Natural killer cell (primary cell): ENCODE results near the gene RFC5. TPM values are rescaled to one million over a fixed set of nuclear protein-coding genes. Genes with fewer than 3 reads are reported as not detected.

Experiments
- ATAC-seq, 3 donors: fragments of 150-1000 bp in 2 of 3; fragments of 200-7000 bp in 1 of 3; cut with Tn5 transposase; 1 replicate in 1 of 3; 2 replicates in 2 of 3; pipeline ENCODE4 v1.10.0; 2021; ENCODE audit warnings: mild to moderate bottlenecking in 2 of 3, moderate library complexity in 2 of 3
- DNase-seq, 2 donors: peaks; one replicate each; pipeline versions ENCODE4 v3.0.0 to v3.0.0-alpha.2; 2013 to 2021; ENCODE audit warnings: mixed read lengths in 1 of 2
- H3K27ac ChIP-seq: one replicate; pipeline ENCODE4 v1.5.1; 2013; ENCODE audit warnings: mild to moderate bottlenecking, low read length
- H3K27me3 ChIP-seq: one replicate; pipeline ENCODE4 v1.6.1; 2013; ENCODE audit warnings: low read length; ENCODE audit not compliant: control insufficient read depth, insufficient read depth
- H3K36me3 ChIP-seq: one replicate; pipeline ENCODE4 v1.6.1; 2013; ENCODE audit warnings: low read length; ENCODE audit not compliant: control insufficient read depth, insufficient read depth
- H3K4me1 ChIP-seq: one replicate; pipeline ENCODE4 v1.6.1; 2013; ENCODE audit warnings: low read length; ENCODE audit not compliant: control insufficient read depth, insufficient read depth
- H3K4me3 ChIP-seq: one replicate; pipeline ENCODE4 v1.5.1; 2013; ENCODE audit warnings: low read length
- H3K9me3 ChIP-seq: one replicate; pipeline ENCODE4 v1.6.1; 2013; ENCODE audit warnings: low read length; ENCODE audit not compliant: control insufficient read depth, insufficient read depth
- H3K27ac Mint-ChIP-seq, 2 donors: one replicate each; pipeline ENCODE4 v1.8.0; 2022; ENCODE audit warnings: mild to moderate bottlenecking in 2 of 2, mixed read lengths in 2 of 2, moderate library complexity in 1 of 2
- H3K27me3 Mint-ChIP-seq, 2 donors: one replicate each; pipeline ENCODE4 v1.8.0; 2022; ENCODE audit warnings: low read depth in 2 of 2, mixed read lengths in 2 of 2
- H3K36me3 Mint-ChIP-seq: one replicate; pipeline ENCODE4 v1.8.0; 2022; ENCODE audit warnings: mixed read lengths
- H3K4me1 Mint-ChIP-seq, 2 donors: one replicate each; pipeline ENCODE4 v1.8.0; 2022; ENCODE audit warnings: mixed read lengths in 2 of 2
- H3K4me3 Mint-ChIP-seq: one replicate; pipeline ENCODE4 v1.8.0; 2022; ENCODE audit warnings: mild to moderate bottlenecking, moderate library complexity, mixed read lengths
- H3K9me3 Mint-ChIP-seq, 2 donors: one replicate each; pipeline ENCODE4 v1.8.0; 2022; ENCODE audit warnings: mixed read lengths in 2 of 2
- WGBS: methylation state at CpG from one replicate; pipeline ENCODE4 v1.1.7; 2013; ENCODE audit warnings: missing lambda C conversion rate; ENCODE audit not compliant: insufficient coverage; 5-methylcytosine and 5-hydroxymethylcytosine counted together
- intact Hi-C: fragments of 100-400 bp; cut with micrococcal nuclease; formaldehyde crosslinking; loops from one replicate; pipeline ENCODE4 v1.14.2; 2022
- total RNA-seq, 4 donors: library from RNA; stranded (reverse); fragments of 120-200 nt in 1 of 4; gene quantifications; one replicate each; pipeline versions ENCODE4 v1.2.3 to v1.2.4, GENCODE V29; 2013 to 2022
- TF ChIP-seq, protein P1 (sequence below): fragments of 200-600 bp; IDR thresholded peaks from one replicate; pipeline ENCODE4 v1.8.0; 2022; ENCODE audit warnings: antibody characterized with exemption

The RFC5 gene
- total RNA-seq, 3 donors from 2014 or later (not counting 1 experiment from before 2014, with no cell fraction given): 11.9 to 19.6 (median 15.8) TPM

DNA sequence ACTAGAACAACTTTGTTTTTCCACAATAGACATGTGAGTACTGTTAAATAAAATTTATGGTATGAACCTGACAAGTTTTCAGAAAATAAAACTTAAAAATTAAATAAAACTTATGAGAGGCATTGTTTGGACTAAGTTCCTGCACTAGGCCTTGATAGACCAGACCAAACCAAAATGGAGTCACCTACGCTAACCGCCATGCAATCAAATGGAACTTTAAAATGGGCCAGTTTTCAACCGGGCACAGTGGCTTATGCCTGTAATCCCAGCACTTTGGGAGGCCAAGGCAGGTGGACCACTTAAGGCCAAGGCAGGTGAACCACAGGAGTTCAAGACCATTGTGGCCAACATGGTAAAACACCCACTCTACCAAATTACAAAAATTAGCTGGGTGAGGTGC is 5.1 kb upstream of the RFC5 start:
- ATAC-seq (no peak), DNase-seq (no peak)
- no peak overlapping the region for H3K27ac ChIP-seq
- Mint-ChIP-seq H3K9me3 (no peaks in the 10 kb centered on the region), H3K36me3 (no peaks in the 10 kb centered on the region), H3K27me3 (peaks cover 0 to 9% of the 10 kb centered on the region in 2 donors), H3K4me1 (peaks cover 2 to 7% of the 10 kb centered on the region in 2 donors), H3K27ac (no peak overlapping the region), H3K4me3 (no peak overlapping the region)
- no peaks in the 10 kb centered on the region for H3K27me3 ChIP-seq
- WGBS: 99% methylated on average over 3 of the region's 3 CpGs
- H3K4me1 ChIP-seq: peaks cover 4% of the 10 kb centered on the region
- no peaks in the 10 kb centered on the region for H3K9me3 ChIP-seq
- TF ChIP-seq, protein P1, sequence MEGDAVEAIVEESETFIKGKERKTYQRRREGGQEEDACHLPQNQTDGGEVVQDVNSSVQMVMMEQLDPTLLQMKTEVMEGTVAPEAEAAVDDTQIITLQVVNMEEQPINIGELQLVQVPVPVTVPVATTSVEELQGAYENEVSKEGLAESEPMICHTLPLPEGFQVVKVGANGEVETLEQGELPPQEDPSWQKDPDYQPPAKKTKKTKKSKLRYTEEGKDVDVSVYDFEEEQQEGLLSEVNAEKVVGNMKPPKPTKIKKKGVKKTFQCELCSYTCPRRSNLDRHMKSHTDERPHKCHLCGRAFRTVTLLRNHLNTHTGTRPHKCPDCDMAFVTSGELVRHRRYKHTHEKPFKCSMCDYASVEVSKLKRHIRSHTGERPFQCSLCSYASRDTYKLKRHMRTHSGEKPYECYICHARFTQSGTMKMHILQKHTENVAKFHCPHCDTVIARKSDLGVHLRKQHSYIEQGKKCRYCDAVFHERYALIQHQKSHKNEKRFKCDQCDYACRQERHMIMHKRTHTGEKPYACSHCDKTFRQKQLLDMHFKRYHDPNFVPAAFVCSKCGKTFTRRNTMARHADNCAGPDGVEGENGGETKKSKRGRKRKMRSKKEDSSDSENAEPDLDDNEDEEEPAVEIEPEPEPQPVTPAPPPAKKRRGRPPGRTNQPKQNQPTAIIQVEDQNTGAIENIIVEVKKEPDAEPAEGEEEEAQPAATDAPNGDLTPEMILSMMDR: no peak
- H3K4me3 ChIP-seq: no peak overlapping the region
- intact Hi-C loops: no loop called here
- H3K36me3 ChIP-seq: no peaks in the 10 kb centered on the region

DNA sequence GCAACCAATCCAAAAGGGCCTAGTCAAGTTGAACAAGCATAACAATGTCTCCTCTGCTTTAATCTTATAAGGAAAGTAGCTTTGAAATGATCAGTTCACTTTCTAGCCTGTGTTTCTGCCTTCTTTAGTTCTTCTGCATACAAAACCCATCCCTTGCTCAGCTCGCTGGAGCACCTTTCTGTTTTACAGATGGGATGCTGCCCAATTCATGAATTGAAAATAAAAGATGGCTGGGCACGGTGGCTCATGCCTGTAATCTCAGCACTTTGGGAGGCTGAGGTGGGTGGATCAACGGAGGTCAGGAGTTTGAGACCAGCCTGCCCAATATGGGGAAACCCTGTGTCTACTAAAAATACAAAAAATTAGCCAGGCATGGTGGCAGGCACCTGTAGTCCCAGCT is 4.5 kb upstream of the RFC5 start:
- H3K27ac Mint-ChIP-seq: no peak overlapping the region
- H3K4me1 Mint-ChIP-seq: peaks cover 6 to 11% of the 10 kb centered on the region in 2 donors
- Histone ChIP-seq H3K27ac (no peak overlapping the region), H3K27me3 (no peaks in the 10 kb centered on the region), H3K4me3 (no peak overlapping the region), H3K9me3 (no peaks in the 10 kb centered on the region), H3K36me3 (no peaks in the 10 kb centered on the region), H3K4me1 (peaks cover 6% of the 10 kb centered on the region)
- H3K27me3 Mint-ChIP-seq: peaks cover 0 to 10% of the 10 kb centered on the region in 2 donors
- ATAC-seq (no peak), DNase-seq (no peak)
- TF ChIP-seq, protein P1: no peak
- intact Hi-C loops: no loop called here
- WGBS: 93% methylated on average over 3 of the region's 3 CpGs
- H3K36me3 Mint-ChIP-seq: no peaks in the 10 kb centered on the region
- no peak overlapping the region for H3K4me3 Mint-ChIP-seq
- no peaks in the 10 kb centered on the region for H3K9me3 Mint-ChIP-seq

DNA sequence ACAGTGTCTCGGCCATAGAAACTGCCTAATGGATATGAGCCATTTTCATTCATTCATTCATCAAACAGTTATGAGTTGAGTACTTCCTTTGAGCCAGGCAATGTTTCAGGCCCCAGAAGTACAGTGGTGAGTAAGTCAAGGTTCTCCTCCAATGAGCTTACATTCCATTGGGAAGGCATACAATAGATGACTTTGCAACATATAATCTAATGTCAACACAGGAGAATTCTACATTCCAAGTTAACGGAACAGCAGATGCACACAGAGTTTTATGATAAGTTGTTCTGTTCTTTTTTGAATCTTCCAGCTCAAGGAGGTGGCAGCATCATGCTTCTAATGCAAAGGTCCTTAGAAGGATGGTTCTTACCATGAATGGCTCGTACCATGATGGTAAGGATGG is 3.2 kb upstream of the RFC5 start:
- TF ChIP-seq, protein P1: no peak
- H3K9me3 ChIP-seq: no peaks in the 10 kb centered on the region
- Mint-ChIP-seq H3K4me3 (no peak overlapping the region), H3K4me1 (peaks cover 19 to 21% of the 10 kb centered on the region in 2 donors), H3K9me3 (no peaks in the 10 kb centered on the region), H3K36me3 (no peaks in the 10 kb centered on the region), H3K27ac (no peak overlapping the region), H3K27me3 (peaks cover 0 to 10% of the 10 kb centered on the region in 2 donors)
- DNase-seq (no peak), ATAC-seq (no peak)
- no peaks in the 10 kb centered on the region for H3K27me3 ChIP-seq
- H3K4me3 ChIP-seq: no peak overlapping the region
- peaks cover 14% of the 10 kb centered on the region for H3K4me1 ChIP-seq
- no peaks in the 10 kb centered on the region for H3K36me3 ChIP-seq
- intact Hi-C loops: no loop called here
- no peak overlapping the region for H3K27ac ChIP-seq
- 90% methylated on average over 3 of the region's 3 CpGs for WGBS

DNA sequence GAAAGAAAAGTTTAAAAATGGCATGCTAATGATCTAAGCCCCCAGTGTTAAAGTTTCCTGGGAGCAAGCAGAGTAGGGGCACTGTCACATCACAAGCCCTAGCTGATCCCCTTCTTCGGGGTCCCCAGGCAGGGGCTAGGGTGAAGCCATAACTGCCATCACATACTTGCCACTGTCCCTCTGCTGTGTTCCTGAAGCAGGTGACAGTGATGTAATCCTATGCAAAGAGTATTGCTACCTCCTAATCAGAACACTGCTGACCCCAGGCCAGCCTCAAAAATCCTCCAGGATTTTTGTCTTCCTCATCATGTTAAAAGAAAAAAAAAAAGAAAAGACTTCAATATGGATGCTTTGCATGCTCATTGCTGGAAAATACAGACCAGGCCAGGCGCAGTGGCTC is 1.2 kb upstream of the RFC5 start:
- Mint-ChIP-seq H3K27ac (peak overlapping the region in 1 of 2 donors; percentile 51), H3K4me1 (peaks cover 19 to 21% of the 10 kb centered on the region in 2 donors), H3K36me3 (no peaks in the 10 kb centered on the region), H3K27me3 (peaks cover 0 to 6% of the 10 kb centered on the region in 2 donors), H3K4me3 (peak overlapping the region; percentile 45), H3K9me3 (no peaks in the 10 kb centered on the region)
- H3K4me1 ChIP-seq: peaks cover 14% of the 10 kb centered on the region
- H3K27me3 ChIP-seq: no peaks in the 10 kb centered on the region
- 82% methylated on average over 2 of the region's 2 CpGs for WGBS
- H3K9me3 ChIP-seq: no peaks in the 10 kb centered on the region
- peaks cover 10% of the 10 kb centered on the region for H3K36me3 ChIP-seq
- no peak for ATAC-seq
- TF ChIP-seq, protein P1: no peak
- H3K4me3 ChIP-seq: no peak overlapping the region
- no peak for DNase-seq
- no peak overlapping the region for H3K27ac ChIP-seq
- intact Hi-C loops: no loop called here
